SW 1271 (cell line): ENCODE data around the gene SMIM17.

Source experiments
- DNase-seq, 2 experiments: peaks; one replicate each; lab custom pipeline; 2025; lab: John Stamatoyannopoulos, UW

SMIM17 gene

GRCh38 chr19:56642711-56643459 lies at the start of gene SMIM17:
TSS of gene SMIM17 (plus strand) at chr19:56643159. CDS start at chr19:56645668, 2,509 bp downstream.
- DNase-seq: no peak

GRCh38 chr19:56594446-56594782 lies 48.5 kb upstream of the SMIM17 start:
- no peak for DNase-seq

GRCh38 chr19:56594783-56595547 lies 48.0 kb upstream of the SMIM17 start, which contains the start of gene ZNF71:
TSS of gene ZNF71 (plus strand) at chr19:56595302. CDS start at chr19:56601559, 6,257 bp downstream.
- DNase-seq: peak; percentile 29 to 70

- DNase-seq: no peak
These were observed 47.4 kb upstream of the SMIM17 start for GRCh38 chr19:56595548-56595899.

- DNase-seq: no peak
These were observed 46.3 kb upstream of the SMIM17 start for GRCh38 chr19:56596676-56597075.

- no peak for DNase-seq
These were observed 45.3 kb upstream of the SMIM17 start for GRCh38 chr19:56597696-56598095.

- DNase-seq: peak; percentile 26 to 42
These were observed 41.6 kb upstream of the SMIM17 start for GRCh38 chr19:56601375-56601774.

GRCh38 chr19:56603829-56604228 lies 39.1 kb upstream of the SMIM17 start:
- no peak for DNase-seq

- DNase-seq: no peak
These were observed 34.5 kb upstream of the SMIM17 start for GRCh38 chr19:56608274-56608964.

GRCh38 chr19:56611288-56611687 lies 31.7 kb upstream of the SMIM17 start:
- no peak for DNase-seq

GRCh38 chr19:56612737-56613136 lies 30.2 kb upstream of the SMIM17 start:
- DNase-seq: no peak

GRCh38 chr19:56613639-56614038 lies 29.3 kb upstream of the SMIM17 start:
- no peak for DNase-seq

GRCh38 chr19:56617531-56617930 lies 25.4 kb upstream of the SMIM17 start:
- no peak for DNase-seq

- DNase-seq: no peak
These were observed 23.8 kb upstream of the SMIM17 start for GRCh38 chr19:56619121-56619520.

GRCh38 chr19:56622374-56622773 lies 20.6 kb upstream of the SMIM17 start:
- DNase-seq: no peak

- no peak for DNase-seq
These were observed 20.0 kb upstream of the SMIM17 start for GRCh38 chr19:56623006-56623405.

GRCh38 chr19:56625708-56626107 lies 17.3 kb upstream of the SMIM17 start:
- DNase-seq: no peak

- no peak for DNase-seq
These were observed 9.9 kb upstream of the SMIM17 start for GRCh38 chr19:56633021-56633420.

- peak in 1 of 2 experiments; percentile 4 for DNase-seq
These were observed 4.9 kb upstream of the SMIM17 start for GRCh38 chr19:56637976-56638555.

GRCh38 chr19:56639217-56639616 lies 3.7 kb upstream of the SMIM17 start:
- no peak for DNase-seq

GRCh38 chr19:56643460-56643955 lies 549 bp downstream of the SMIM17 start:
- DNase-seq: no peak

- no peak for DNase-seq
These were observed 11.2 kb downstream of the SMIM17 start for GRCh38 chr19:56654151-56654550.
